Colonic mucosa (tissue), 4 donors: ENCODE measurements around the gene MAD2L1BP. TPM values are rescaled to one million over a fixed set of nuclear protein-coding genes. Genes with fewer than 3 reads are reported as not detected.
A peak's percentile ranks its signal among the peaks of the same experiment; 100 is the strongest.

Source experiments
- DNase-seq: peaks from one replicate; pipeline ENCODE4 v3.0.0-alpha.2; 2020
- H3K27ac ChIP-seq: fragments of 200-600 bp; one replicate; pipeline ENCODE4 v1.8.0; 2021
- H3K27me3 ChIP-seq: fragments of 200-600 bp; one replicate; pipeline ENCODE4 v1.8.0; 2021
- H3K36me3 ChIP-seq: fragments of 200-600 bp; one replicate; pipeline ENCODE4 v1.8.0; 2021
- H3K4me1 ChIP-seq: fragments of 200-600 bp; one replicate; pipeline ENCODE4 v1.8.0; 2021; ENCODE audit warnings: mild to moderate bottlenecking
- H3K4me3 ChIP-seq: fragments of 200-600 bp; one replicate; pipeline ENCODE4 v1.8.0; 2021
- H3K9ac ChIP-seq, 2 donors: one replicate each; pipeline ENCODE4 v1.7.0; 2013; ENCODE audit warnings: control low read depth in 2 of 2, low read depth in 2 of 2, low read length in 2 of 2
- H3K9me3 ChIP-seq: fragments of 200-600 bp; one replicate; pipeline ENCODE4 v1.8.0; 2021
- CTCF ChIP-seq: fragments of 200-600 bp; IDR thresholded peaks from one replicate; pipeline ENCODE4 v1.8.0; 2022; ENCODE audit warnings: antibody characterized with exemption, mild to moderate bottlenecking
- intact Hi-C: fragments of 100-400 bp; cut with DNase I; formaldehyde crosslinking; loops from one replicate; pipeline ENCODE4 v1.14.1; 2022
- total RNA-seq, 2 donors: library from RNA; stranded (reverse); fragmentation: NEBNext Ultra II Directional in 1 of 2; extraction: Animal tissue kit (Norgen Biotek cat#: 25700) in 1 of 2; gene quantifications; one replicate each; pipeline ENCODE4 v1.2.1, GENCODE V29; 2021
- donor health status: healthy.
- donor health status: DM: no; HTN: no; CAD: no.
- donor health status: DM: no; HTN: no; CAD: no.

The MAD2L1BP gene
- total RNA-seq, 2 donors from 2014 or later, result 47.7 to 48.8 TPM

- intact Hi-C loops, result no loop called here
- no peaks in the 10 kb centered on the region for H3K27me3 ChIP-seq
- no peaks in the 10 kb centered on the region for H3K9me3 ChIP-seq
- peaks cover 4% of the 10 kb centered on the region for H3K36me3 ChIP-seq
- no peak overlapping the region for H3K4me3 ChIP-seq
- H3K4me1 ChIP-seq, result peaks cover 37% of the 10 kb centered on the region
- TF ChIP-seq CTCF, result no peak
- peak; percentile 68 for DNase-seq
- peak overlapping the region; percentile 61 for H3K27ac ChIP-seq
- H3K9ac ChIP-seq, result peak overlapping the region in 1 of 2 donors; percentile 55
Measured at GRCh38 chr6:43681303-43681702, 45.7 kb downstream of the MAD2L1BP start.

- peaks cover 43% of the 10 kb centered on the region for H3K4me1 ChIP-seq
- TF ChIP-seq CTCF, result no peak
- no peaks in the 10 kb centered on the region for H3K27me3 ChIP-seq
- no peaks in the 10 kb centered on the region for H3K36me3 ChIP-seq
- no peaks in the 10 kb centered on the region for H3K9me3 ChIP-seq
- intact Hi-C loops, result no loop called here
- no peak for DNase-seq
- no peak overlapping the region for H3K4me3 ChIP-seq
- peak overlapping the region in 1 of 2 donors; percentile 16 for H3K9ac ChIP-seq
- no peak overlapping the region for H3K27ac ChIP-seq
Measured at GRCh38 chr6:43682724-43683429, 47.2 kb downstream of the MAD2L1BP start.

- Histone ChIP-seq H3K27ac (peak overlapping the region; percentile 54), H3K9ac (peak overlapping the region in 1 of 2 donors; percentile 30), H3K27me3 (no peaks in the 10 kb centered on the region), H3K4me3 (no peak overlapping the region), H3K4me1 (peaks cover 43% of the 10 kb centered on the region), H3K36me3 (no peaks in the 10 kb centered on the region), H3K9me3 (no peaks in the 10 kb centered on the region)
- intact Hi-C loops, result no loop called here
- DNase-seq, result no peak
- no peak for TF ChIP-seq CTCF
Measured at GRCh38 chr6:43683708-43684455, 48.2 kb downstream of the MAD2L1BP start.

- TF ChIP-seq CTCF, result no peak
- no peak for DNase-seq
- Histone ChIP-seq H3K4me1 (peaks cover 31% of the 10 kb centered on the region), H3K27me3 (no peaks in the 10 kb centered on the region), H3K9ac (peak overlapping the region; percentile 73 to 95), H3K36me3 (no peaks in the 10 kb centered on the region), H3K27ac (peak overlapping the region; percentile 77), H3K9me3 (no peaks in the 10 kb centered on the region), H3K4me3 (peak overlapping the region; percentile 75)
- intact Hi-C loops, result no loop called here
Measured at GRCh38 chr6:43687079-43687436, 51.4 kb downstream of the MAD2L1BP start.

GRCh38 chr6:43687437-43688347 lies 52.1 kb downstream of the MAD2L1BP start, which contains the start of gene MRPS18A:
Gene MRPS18A, minus strand, starts transcription at chr6:43687791. Its CDS starts 12 bp downstream, at chr6:43687779.
- Histone ChIP-seq H3K9ac (peak within 1 kb of the TSS; percentile 73 to 95), H3K4me3 (peak within 1 kb of the TSS; percentile 75), H3K27me3 (no peaks in the 10 kb centered on the region), H3K27ac (peak within 1 kb of the TSS; percentile 77), H3K9me3 (no peaks in the 10 kb centered on the region), H3K4me1 (peaks cover 31% of the 10 kb centered on the region), H3K36me3 (no peaks in the 10 kb centered on the region)
- TF ChIP-seq CTCF, result no peak
- DNase-seq, result peak; percentile 93
- intact Hi-C loops, result no loop called here
